ENCODE measurements around the gene ARL3. TPM values are rescaled to one million over a fixed set of nuclear protein-coding genes. Genes with fewer than 3 reads are reported as not detected.
A peak's percentile ranks its signal among the peaks of the same experiment; 100 is the strongest.
"Not testable (repeated sequence)": the region's sequence is repeated elsewhere in the genome, so short reads cannot be mapped to it uniquely, and the experiment has no call there.

The ARL3 gene
- total RNA-seq, 1 donor from 2014 or later, result 12.1 TPM

- no peaks in the 10 kb centered on the region for H3K27me3 Mint-ChIP-seq (ENCODE audit: low read depth)
- TF ChIP-seq, protein P1, sequence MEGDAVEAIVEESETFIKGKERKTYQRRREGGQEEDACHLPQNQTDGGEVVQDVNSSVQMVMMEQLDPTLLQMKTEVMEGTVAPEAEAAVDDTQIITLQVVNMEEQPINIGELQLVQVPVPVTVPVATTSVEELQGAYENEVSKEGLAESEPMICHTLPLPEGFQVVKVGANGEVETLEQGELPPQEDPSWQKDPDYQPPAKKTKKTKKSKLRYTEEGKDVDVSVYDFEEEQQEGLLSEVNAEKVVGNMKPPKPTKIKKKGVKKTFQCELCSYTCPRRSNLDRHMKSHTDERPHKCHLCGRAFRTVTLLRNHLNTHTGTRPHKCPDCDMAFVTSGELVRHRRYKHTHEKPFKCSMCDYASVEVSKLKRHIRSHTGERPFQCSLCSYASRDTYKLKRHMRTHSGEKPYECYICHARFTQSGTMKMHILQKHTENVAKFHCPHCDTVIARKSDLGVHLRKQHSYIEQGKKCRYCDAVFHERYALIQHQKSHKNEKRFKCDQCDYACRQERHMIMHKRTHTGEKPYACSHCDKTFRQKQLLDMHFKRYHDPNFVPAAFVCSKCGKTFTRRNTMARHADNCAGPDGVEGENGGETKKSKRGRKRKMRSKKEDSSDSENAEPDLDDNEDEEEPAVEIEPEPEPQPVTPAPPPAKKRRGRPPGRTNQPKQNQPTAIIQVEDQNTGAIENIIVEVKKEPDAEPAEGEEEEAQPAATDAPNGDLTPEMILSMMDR (IDR thresholded peaks at IDR 0.05), result no peak
- no peaks in the 10 kb centered on the region for H3K36me3 Mint-ChIP-seq (ENCODE audit: low read depth)
- no peak for DNase-seq (ENCODE audit: low spot score)
- H3K27ac Mint-ChIP-seq (ENCODE audit: unreplicated experiment), result no peak overlapping the region
- H3K4me3 Mint-ChIP-seq (ENCODE audit: unreplicated experiment), result no peak overlapping the region
- peaks cover 34% of the 10 kb centered on the region for H3K4me1 Mint-ChIP-seq (ENCODE audit: low read depth)
- H3K9me3 Mint-ChIP-seq (ENCODE audit: low read depth), result no peaks in the 10 kb centered on the region
These were observed 6.1 kb upstream of the ARL3 start for GRCh38 chr10:102720337-102720736.

GRCh38 chr10:102718220-102718619 is 4.0 kb upstream of the ARL3 start:
- no peaks in the 10 kb centered on the region for H3K36me3 Mint-ChIP-seq (ENCODE audit: low read depth)
- peak overlapping the region; percentile 68 for H3K27ac Mint-ChIP-seq (ENCODE audit: unreplicated experiment)
- no peak for DNase-seq (ENCODE audit: low spot score)
- TF ChIP-seq, protein P1 (IDR thresholded peaks at IDR 0.05), result no peak
- H3K4me1 Mint-ChIP-seq (ENCODE audit: low read depth), result peaks cover 38% of the 10 kb centered on the region
- H3K9me3 Mint-ChIP-seq (ENCODE audit: low read depth), result no peaks in the 10 kb centered on the region
- no peak overlapping the region for H3K4me3 Mint-ChIP-seq (ENCODE audit: unreplicated experiment)
- no peaks in the 10 kb centered on the region for H3K27me3 Mint-ChIP-seq (ENCODE audit: low read depth)

GRCh38 chr10:102716900-102717565 is 2.8 kb upstream of the ARL3 start:
- not testable (repeated sequence) for H3K27ac Mint-ChIP-seq (ENCODE audit: unreplicated experiment); H3K9me3 Mint-ChIP-seq (ENCODE audit: low read depth); H3K4me3 Mint-ChIP-seq (ENCODE audit: unreplicated experiment); H3K27me3 Mint-ChIP-seq (ENCODE audit: low read depth); H3K36me3 Mint-ChIP-seq (ENCODE audit: low read depth); DNase-seq (ENCODE audit: low spot score)
- peaks cover 50% of the 10 kb centered on the region for H3K4me1 Mint-ChIP-seq (ENCODE audit: low read depth)

DNA sequence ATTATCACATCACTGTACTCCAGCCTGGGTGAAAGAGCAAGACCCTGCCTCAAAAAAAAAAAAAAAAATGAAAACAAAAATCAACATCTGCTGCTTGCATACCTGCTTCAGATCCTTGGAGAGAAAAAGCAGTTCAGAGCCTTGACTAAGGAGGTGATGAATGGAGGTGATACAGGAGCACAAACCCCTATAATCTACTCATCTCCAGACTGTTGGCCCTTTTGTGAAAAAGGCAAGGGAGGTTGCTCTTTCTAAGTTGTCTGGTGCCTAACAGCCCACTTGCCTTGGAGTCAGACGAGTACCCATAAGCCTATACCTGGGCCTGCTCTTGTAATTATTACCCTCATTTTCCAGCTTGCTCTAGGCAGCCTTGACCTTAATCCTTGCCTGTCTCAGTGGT is 1.7 kb upstream of the ARL3 start:
- DNase-seq (ENCODE audit: low spot score), result no peak
- peaks cover 55% of the 10 kb centered on the region for H3K4me1 Mint-ChIP-seq (ENCODE audit: low read depth)
- no peaks in the 10 kb centered on the region for H3K27me3 Mint-ChIP-seq (ENCODE audit: low read depth)
- TF ChIP-seq, protein P1 (IDR thresholded peaks at IDR 0.05), result no peak
- no peak overlapping the region for H3K4me3 Mint-ChIP-seq (ENCODE audit: unreplicated experiment)
- H3K9me3 Mint-ChIP-seq (ENCODE audit: low read depth), result no peaks in the 10 kb centered on the region
- no peaks in the 10 kb centered on the region for H3K36me3 Mint-ChIP-seq (ENCODE audit: low read depth)
- no peak overlapping the region for H3K27ac Mint-ChIP-seq (ENCODE audit: unreplicated experiment)

- TF ChIP-seq, protein P1 (IDR thresholded peaks at IDR 0.05), result peak; percentile 39
- Mint-ChIP-seq H3K9me3 (ENCODE audit: low read depth) (no peaks in the 10 kb centered on the region), H3K4me3 (ENCODE audit: unreplicated experiment) (peak within 1 kb of the TSS; percentile 91), H3K4me1 (ENCODE audit: low read depth) (peaks cover 63% of the 10 kb centered on the region), H3K27me3 (ENCODE audit: low read depth) (no peaks in the 10 kb centered on the region), H3K27ac (ENCODE audit: unreplicated experiment) (peak within 1 kb of the TSS; percentile 98), H3K36me3 (ENCODE audit: low read depth) (no peaks in the 10 kb centered on the region)
- DNase-seq (ENCODE audit: low spot score), result no peak
These were observed 641 bp upstream of the ARL3 start, which contains the start of gene SFXN2 for GRCh38 chr10:102714621-102715455. SFXN2 (plus strand) TSS chr10:102714636; CDS start chr10:102726637, 12,001 bp downstream.

Data from chondrocyte (in vitro differentiated cells).